GM19397 (cell line): Measurements from ENCODE around the gene RPL28.

Experiments used
- ATAC-seq: cut with Tn5 transposase; IDR thresholded peaks from one replicate; pipeline ENCODE4 v1.9.1; 2021; ENCODE audit warnings: mild to moderate bottlenecking, moderate library complexity; ENCODE audit not compliant: unreplicated experiment

The RPL28 gene

DNA sequence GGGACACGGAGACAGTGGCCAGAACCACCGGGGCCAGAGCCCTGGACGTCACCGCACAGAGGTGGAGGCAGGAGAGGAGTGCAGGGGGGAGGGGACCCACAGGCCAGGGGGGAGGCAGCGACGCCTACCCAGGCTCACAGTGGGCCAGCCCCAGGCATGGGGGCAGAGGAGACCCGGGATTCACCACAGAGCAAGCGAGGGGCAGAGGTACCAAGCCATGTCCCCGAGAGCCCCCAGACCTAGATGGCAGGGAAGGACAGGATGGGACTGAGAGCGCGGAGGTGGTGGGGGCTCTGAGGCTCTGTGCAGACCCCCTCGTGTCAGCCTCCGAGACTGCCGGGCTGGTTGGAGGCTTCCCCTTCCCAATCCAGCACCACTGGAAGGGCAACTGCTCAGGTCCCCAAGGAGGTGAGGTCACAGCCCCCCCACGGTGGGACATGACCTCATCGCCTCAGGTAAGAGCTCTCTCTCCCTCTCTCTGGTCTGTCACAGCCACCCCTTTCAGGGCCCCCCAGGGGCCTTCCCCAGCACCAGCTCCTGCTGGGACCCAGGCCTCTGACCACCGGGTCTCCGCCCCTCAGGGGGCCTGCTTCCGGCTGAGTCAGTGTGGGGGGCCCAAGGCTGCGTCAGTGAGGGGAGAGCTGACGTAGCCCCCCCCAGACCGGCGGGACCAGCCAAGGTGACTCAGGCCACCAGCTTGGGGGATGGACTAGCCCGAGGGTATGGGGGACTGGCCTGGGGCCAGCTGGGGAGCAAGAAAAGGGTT lies 13.2 kb upstream of the RPL28 start:
- ATAC-seq: no peak

DNA sequence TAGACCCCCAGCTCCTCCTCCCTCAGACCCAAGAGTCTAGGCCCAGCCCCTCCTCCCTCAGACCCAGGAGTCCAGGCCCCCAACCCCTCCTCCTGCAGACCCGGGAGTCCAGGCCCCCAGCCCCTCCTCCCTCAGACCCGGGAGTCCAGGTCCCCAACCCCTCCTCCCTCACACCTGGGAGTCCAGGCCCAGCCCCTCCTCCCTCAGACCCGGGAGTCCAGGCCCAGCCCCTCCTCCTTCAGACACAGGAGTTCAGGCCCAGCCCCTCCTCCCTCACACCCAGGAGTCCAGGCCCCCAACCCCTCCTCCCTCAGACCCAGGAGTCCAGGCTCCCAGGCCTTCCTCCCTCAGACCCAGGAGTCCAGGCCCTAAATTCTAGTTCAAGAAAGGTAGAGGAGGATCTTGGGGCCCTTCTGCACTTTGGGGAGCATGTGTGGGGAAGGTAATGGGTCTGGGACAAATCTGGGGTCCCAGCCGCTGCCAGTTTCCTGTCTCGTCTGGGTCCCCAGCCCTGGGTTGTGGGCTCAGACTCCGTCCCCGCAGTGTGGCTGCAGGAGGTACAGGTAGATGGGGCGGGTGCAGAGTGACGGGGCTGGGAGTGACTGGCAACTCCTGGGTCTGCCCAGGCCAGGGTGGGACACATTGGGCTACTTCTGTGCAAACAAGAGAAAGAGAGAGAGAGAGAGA lies 12.3 kb upstream of the RPL28 start:
- no peak for ATAC-seq

DNA sequence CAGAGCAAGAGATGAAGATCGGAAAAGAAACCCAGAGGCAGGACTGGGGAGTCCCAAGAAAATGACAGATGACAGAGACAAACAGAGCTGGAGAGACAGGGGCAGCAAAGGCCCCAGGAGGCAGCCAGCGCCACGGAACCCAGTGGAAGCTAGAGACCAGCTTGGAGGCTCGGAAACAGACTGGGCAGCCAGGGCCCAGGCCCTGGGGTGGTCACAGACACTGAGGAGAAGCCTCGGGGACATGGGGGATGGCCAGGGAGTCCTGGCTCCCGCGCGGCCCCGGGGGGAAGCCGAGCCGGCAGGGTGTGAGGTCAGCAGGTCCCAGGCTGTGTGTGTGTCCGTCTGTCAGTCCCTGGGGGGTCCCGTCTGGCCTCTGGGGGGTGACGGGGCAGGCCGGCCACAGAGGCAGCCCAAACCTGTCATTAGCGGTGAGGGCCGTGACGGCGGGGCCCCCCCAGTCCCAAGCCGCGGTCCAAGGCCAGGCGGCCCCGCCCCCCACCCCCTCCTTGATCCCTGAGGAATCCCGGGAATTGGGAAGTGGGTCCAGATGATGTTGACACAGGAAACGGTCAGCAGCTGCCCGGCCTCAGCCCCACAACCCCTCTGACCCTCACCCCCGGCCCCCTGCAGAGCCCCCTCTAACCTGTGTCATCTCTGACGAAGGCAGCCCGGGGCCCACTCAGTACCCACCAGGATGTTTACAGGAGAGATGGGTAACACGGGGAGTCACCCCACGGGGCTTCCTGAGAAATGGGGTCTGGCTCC lies 11.6 kb upstream of the RPL28 start:
- ATAC-seq: no peak

DNA sequence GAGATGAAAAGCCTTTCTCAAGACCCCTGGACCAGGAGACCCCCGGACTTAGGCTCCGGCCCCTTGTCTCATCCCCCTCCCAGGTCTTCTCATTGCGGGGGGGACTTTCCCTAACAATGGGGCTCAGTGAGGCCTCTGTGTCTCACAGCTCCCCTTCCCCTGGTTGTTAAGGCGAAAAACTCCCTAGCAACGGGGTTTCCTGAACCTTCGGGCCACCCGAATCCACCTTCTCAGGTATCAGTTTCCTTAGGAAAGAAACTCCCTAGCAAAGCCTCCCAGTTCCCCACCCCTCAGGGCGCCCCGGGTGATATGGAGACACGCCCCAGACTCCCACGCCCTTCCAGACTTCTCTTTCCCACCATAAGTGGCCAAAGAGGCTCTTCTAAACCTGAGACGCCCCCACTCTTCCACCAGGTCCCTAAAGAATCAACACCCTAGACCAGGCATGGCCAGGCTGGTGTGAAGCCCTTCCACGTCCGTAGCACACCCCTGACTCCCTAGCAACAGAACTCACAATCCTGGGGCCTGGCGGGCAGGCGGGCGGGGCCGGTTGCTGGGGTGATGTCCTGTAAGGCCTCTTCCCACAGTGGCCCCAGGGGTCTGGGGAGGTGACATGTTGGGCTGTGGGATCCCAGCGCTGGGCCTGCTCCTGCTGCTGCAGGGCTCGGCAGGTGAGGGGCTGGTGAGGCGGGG lies 9.3 kb upstream of the RPL28 start, which contains the start of gene TMEM190:
TSS of gene TMEM190 (plus strand) at position 586 of the 693 bp plus-strand sequence. CDS start at position 614, 28 bp downstream.
- ATAC-seq: no peak

DNA sequence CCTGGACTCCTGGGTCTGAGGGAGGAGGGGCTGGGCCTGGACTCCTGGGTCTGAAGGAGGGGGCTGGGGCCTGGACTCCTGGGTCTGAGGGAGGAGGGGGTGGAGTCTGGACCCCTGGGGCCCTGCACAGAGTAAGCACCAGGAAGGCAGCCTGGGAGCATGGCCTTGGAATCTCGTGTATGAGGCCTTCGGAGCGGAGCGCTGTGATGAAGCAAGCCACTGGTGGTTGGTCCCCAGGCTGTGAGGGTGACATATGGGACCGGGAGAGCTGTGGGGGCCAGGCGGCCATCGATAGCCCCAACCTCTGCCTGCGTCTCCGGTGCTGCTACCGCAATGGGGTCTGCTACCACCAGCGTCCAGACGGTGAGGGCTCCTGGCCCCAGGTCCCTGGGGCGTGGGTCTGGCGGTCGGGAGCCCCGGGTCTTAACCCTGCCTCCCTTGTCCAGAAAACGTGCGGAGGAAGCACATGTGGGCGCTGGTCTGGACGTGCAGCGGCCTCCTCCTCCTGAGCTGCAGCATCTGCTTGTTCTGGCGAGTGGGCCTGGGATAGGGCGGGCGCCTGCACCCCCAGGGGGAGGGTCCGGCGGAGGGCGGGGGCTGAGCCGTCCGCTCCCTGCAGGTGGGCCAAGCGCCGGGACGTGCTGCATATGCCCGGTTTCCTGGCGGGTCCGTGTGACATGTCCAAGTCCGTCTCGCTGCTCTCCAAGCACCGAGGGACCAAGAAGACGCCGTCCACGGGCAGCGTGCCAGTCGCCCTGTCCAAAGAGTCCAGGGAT lies 8.2 kb upstream of the RPL28 start:
- no peak for ATAC-seq

DNA sequence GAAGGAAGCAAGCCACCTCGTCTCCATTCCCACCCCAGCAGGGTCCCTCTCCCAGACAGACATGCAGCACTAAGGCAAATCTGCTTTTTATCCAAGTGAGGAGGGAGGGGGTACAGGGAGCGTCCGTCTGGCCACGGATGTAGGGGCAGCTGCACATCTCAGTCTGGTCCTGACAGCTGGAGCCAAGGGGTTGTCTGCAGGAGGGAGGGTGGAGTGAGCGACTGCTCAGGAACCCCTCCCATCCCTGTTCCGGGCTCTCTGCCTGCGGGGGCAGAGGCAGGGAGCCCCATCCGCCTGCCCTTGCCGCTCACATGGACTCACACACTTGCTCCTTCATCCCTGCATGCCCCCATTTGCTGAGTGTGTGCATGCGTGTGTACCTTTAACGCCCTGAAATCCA lies 6.6 kb upstream of the RPL28 start:
- ATAC-seq: no peak

DNA sequence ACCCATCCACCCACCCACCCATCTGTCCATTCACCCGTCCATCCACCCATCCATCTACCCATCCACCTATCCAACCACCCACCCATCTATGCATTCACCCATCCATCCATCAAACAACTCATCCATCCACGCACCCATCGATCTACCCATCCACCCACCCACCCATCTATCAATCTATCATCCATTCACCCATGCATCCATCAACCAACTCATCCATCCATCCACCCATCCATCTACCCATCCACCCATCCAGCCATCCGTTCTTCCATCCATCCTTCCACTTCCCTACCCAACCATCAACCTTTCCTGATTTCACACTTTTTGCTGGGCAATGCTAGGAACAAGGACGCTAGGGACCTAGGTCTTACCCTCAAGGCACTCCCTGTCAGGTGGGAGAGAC lies 3.7 kb upstream of the RPL28 start:
- ATAC-seq: no peak

DNA sequence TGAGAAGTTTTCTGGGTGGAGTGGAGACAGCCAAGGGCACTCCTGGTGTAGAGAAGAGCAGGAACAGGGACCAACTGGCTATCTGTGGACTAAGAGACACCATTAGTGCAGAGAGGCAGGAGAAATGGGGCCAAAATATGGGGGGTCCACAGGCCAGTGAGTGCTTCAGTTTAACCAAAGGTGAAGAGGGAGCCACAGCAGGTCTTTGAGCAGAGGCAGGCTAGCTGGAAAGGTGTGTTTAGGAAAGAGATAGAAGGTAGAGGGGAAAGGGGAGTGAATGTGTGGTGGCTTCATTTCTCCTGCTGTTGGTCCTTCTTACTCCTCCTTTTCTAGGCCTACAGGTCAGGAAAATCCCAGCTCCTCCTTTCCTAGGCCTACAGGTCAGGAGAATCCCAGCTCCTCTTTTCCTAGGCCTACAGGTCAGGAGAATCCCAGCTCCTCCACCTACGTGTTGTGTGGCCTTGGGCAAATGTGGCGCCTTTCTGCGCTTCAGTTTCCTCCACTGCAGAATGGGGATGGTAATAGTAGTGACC lies 3.1 kb upstream of the RPL28 start:
- ATAC-seq: no peak

DNA sequence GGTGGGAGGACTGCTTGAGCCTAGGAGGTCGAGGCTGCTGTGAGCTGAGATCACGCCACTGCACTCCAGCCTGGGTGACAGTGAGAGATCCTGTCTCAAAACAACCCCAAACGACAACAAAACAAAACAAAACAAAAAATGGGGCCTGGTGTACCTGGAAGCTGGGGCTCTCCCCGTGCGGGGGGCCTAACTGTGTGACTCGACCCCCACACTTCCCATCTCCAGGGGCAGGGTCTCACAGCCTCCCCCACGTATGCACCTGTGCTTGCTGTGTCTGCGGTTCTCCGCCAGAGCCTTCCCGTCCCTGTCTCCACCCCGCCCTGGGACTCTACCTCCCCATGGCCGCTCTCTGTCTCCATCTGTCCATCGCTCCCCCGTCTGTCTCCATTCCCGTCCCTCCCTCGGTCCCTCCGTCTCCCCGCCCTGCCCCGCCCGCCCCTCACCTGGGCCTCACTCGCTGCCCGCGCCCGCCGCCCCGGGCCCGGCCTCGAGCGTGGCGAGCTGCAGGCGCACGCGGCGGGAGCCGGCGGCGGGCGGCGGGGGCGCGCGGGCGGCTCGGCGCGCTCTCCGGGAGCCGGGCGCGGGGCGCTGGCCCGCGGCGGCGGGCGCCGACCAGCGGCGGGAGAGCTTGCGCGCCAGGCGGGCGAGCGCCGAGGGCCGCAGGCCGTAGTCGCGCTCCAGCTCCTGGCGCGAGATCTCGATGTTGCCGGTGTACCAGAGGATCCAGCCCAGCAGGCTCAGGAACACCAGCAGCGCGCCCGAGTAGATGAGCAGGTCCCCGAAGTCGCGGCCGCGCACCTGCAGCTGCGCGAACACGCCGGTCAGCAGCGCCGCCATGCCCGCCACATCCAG lies 2.2 kb upstream of the RPL28 start:
- no peak for ATAC-seq

DNA sequence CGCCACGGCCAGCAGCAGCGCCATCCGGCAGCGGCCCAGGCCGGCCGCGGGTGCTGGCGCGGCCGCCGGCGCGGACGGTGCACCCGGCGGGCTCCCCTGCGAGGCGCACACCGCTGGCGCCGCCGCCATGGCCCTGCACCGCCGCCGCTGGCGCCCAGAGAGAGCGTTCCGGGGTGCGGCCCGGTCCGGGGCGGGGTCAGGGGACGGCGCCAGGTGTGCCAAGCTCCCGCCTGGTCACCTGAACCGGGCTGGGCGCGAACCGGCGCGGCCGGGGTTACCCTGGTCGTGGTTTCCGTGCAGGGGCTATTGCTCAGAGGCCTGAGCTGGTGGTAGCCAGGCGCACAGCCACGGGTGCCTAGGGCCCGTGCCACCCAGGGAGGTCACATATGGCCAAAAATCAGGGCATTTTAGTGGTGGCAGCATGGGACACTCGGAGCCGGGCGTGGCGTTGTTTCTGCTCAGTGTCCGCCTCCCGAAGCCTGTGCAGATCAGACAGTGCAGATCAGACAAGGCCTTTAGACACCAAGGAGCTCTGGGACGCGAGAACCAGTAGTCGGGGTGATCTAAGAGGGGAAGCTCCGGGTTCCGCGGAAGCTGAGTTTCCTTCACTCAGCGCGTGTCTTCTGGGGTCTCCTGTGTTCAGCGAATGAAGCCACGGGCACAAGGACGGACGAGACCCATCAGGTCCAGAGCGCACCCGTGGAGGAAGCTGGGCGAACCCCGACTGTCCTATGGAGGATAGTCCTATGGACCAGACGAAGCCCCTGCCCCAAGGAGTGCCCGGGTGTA lies 1.4 kb upstream of the RPL28 start, which contains the start of gene TMEM238:
TSS of gene TMEM238 (minus strand) at position 162 of the 789 bp plus-strand sequence. CDS start at position 129, 33 bp downstream.
- no peak for ATAC-seq

DNA sequence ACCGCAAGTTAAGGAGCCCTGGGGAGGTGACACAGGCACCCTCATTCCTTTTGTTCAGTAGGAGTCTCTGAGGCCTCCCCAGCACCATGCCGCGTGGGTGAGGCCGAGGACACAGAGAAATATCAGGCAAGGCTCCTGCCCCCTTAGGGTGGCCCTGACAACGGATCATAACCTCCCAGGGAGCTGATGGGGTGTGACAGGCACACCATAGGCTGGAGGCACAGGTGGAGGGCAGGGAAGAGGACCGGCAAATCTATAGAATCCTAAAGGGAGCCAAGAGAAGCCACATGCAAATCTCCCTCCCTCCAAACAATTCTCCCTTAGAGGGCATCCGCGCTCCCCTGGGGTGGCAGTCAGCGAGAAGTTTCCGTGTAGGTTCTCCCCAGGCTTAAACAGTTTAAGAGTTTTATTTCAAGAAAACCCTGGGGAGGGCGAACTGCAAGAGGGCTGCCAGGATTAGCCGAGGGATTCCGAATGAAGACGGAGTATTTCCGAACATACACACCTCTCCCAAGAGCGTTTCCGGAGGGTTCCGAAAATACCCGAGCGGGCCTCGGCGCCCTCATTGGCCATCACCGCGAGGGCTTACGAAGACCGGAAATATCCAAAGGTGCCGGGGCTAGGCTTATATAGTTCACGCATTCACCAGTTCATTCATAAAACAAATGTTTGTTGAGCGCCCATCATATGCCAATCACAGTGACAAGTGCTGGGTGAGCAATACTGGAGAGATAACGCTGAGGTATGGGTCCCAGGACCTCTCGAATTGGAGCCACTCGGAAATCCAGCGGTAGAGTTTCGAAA lies 610 bp upstream of the RPL28 start:
- peak; percentile 55 for ATAC-seq

DNA sequence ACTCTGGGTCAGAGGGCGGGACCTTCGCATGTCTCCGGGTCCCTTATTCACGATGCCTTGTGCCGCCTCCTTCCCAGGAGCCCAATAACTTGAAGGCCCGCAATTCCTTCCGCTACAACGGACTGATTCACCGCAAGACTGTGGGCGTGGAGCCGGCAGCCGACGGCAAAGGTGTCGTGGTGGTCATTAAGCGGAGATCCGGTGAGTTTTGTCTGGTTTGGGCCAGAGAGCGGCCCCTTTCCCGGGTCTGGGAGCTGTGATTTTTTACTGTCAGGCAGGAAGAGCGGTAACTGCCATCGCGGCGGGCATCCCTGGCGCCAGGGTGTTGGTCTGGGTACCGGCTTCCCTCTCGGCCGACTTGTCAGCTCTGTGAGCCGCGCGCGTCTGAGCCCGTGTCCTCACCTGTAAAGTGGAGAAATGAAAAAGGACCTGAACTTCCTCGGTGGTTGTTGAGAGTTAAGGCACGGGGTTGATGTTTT lies 800 bp downstream of the RPL28 start:
- ATAC-seq: no peak

DNA sequence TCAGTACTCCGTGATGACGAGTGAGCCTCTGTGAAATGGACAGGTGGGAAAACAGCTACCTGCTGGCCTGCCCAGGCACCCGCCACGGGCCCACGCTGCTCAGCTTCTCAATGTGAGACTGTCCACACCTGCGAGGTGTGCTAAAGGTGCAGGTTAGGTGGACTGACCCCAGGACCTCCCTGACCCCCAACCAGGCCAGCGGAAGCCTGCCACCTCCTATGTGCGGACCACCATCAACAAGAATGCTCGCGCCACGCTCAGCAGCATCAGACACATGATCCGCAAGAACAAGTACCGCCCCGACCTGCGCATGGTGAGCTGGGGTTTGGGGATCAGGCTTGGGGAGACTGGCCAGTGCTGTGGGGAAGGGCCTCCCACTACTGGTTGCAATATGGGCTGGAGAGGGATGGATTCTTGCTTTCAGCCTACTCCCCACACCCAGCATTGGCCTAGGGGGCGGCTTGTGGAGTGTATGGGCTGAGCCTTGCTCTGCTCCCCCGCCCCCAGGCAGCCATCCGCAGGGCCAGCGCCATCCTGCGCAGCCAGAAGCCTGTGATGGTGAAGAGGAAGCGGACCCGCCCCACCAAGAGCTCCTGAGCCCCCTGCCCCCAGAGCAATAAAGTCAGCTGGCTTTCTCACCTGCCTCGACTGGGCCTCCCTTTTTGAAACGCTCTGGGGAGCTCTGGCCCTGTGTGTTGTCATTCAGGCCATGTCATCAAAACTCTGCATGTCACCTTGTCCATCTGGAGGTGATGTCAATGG lies 2.2 kb downstream of the RPL28 start:
- ATAC-seq: no peak

DNA sequence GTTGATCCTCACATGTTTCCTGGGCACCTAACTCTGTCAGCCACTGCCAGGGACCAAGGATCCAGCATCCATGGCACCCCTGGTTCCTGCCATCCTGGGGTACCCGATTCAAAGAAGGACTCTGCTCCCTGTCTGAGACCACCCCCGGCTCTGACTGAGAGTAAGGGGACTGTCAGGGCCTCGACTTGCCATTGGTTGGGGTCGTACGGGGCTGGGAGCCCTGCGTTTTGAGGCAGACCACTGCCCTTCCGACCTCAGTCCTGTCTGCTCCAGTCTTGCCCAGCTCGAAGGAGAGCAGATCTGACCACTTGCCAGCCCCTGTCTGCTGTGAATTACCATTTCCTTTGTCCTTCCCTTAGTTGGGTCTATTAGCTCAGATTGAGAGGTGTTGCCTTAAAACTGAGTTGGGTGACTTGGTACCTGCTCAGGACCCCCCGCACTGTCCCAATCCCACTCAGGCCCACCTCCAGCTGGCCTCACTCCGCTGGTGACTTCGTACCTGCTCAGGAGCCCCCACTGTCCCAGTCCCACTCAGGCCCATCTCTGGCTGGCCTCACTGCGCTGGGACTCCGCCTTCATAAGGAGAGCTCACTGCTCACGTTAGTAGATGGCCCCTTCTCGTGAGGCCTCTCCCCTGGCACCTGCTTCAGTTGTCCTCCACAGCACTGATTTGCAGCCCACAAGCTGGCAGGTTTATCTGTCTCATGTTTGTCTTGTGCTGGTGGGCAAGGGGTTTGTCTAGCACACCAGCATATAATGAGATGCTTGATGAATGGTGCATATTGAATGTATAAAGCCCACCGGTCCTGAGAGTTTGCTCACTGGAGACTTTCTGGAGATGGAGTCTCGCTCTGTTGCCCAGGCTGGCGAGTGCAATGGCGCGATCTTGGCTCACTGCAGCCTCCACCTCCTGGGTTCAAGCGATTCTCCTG lies 3.9 kb downstream of the RPL28 start:
- ATAC-seq: no peak

DNA sequence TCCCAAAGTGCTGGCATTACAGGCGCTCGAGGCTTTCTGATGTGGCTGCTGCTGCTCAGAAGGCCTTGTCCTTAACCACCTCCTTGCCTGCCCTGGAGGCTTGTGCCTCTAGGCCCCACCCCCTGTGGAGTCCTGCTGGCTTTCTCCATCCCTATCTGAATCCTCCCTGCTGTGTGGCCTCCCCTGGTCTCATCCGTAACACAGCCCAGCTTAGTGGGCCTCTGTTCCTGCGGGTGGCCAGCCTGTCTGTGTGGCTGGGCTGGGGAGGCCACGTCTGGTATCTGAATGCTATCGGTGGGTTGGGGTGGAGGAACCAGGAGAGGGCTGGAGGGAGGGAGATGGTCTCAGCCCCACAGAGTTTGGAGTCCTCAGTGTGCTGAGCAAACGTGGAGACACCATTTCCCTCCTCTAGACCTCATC lies 4.7 kb downstream of the RPL28 start:
- ATAC-seq: no peak
